Activated CD8-positive, alpha-beta memory T cell treated with anti-CD3 and anti-CD28 coated beads for 1 hour (primary cell): ENCODE data around the gene RGPD5.
"Not testable (repeated sequence)": the region's sequence is repeated elsewhere in the genome, so short reads cannot be mapped to it uniquely, and the experiment has no call there.

Source experiments
- DNase-seq, 2 donors: peaks; one replicate each; pipeline ENCODE4 v3.0.0-alpha.2; 2020; ENCODE audit warnings: low read depth in 1 of 2; ENCODE audit errors: extremely low read depth in 1 of 2

RGPD5 gene

DNA sequence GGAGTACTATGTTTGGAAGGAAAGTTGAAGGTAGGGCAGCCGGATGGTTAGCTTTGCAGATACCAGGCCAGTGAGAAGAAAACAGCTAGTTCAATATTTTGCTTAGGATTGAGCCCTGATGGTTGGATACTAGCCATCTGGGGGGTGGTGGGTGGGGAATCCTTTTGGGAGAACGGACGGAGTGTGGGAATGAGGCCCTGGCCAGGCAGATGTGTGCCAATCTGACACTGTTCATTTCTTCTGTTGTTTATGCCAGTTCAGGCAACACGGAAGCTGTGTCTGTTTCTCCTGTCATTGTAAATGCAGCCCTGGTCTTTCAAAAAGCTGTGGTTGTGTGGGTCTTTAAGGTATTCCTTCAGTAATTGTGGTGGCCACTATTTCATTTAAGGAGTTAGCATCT lies 96.9 kb downstream of the RGPD5 start:
- DNase-seq, result not testable (repeated sequence)

GRCh38 chr2:109893736-109894135 lies 99.6 kb downstream of the RGPD5 start:
- DNase-seq, result not testable (repeated sequence)

DNA sequence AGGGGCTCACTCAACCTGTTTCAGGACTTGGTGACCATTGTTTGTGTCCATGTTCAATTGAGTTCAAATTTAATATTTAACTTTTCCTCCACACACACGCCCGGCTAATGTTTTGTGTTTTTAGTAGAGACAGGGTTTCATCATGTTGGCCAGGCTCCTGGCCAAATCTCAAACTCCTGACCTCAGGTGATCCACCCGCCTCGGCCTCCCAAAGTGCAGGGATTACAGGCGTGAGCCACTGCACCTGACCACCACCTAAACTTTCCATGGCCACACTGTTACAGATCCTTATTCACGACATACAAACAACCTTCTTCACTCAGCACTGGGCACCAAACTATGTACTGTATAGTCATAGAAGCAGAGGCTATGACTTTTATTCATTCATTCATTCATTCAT lies 100.0 kb downstream of the RGPD5 start:
- not testable (repeated sequence) for DNase-seq

DNA sequence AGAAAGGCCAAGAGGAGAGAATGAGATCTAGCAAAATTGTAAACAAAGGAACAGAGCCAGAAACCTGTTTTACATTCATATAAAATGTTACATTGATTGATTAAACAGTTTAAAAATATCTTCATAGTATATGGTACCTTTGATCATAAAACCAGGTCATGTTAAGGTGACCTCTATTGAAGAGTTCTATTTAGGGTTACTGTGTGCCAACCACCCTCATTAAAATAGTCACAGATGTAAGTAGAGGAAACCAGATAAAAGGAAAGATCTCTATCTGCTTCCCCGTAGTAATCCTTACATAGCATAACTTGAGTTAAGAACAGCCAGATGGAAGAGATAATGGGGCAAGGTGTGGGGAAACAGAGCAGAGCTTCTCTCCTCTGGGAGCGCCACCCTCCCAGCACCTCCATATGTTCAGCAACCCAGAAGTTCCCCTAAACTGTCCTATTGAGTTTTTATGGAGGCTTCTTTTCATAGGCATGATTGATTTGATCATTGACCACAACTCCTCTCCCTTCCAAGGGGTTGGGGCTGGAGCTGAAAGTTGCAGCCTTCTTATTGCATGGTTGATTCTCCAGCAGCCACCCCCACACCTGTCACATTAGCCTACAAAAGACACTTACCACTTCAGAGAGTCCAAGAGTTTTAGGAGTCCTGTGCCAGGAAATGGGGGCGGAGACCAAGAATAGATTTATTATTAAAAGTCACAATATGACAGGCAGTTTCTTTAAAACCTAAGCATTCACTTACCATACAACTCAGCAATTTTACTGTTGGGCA lies 101.2 kb downstream of the RGPD5 start:
- not testable (repeated sequence) for DNase-seq

DNA sequence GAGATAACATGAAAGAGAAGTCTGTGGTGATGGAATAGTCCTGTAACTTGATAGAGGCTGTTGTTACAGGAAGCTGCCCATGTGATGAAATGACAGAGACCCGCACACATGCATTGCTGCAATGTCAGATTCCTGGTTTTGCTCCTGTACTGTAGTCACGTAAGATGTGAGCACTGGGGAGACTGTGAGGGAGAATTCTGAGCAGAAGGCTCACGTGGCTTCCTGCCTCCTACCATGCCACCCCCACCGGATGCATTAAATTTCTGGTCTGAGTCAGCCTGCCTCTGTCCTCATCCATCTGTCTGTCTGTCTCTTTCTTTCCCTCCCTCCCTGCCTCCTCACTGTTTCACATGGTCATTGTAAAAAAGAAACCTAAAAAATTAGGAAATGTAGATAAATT lies 102.1 kb downstream of the RGPD5 start:
- DNase-seq, result not testable (repeated sequence)

DNA sequence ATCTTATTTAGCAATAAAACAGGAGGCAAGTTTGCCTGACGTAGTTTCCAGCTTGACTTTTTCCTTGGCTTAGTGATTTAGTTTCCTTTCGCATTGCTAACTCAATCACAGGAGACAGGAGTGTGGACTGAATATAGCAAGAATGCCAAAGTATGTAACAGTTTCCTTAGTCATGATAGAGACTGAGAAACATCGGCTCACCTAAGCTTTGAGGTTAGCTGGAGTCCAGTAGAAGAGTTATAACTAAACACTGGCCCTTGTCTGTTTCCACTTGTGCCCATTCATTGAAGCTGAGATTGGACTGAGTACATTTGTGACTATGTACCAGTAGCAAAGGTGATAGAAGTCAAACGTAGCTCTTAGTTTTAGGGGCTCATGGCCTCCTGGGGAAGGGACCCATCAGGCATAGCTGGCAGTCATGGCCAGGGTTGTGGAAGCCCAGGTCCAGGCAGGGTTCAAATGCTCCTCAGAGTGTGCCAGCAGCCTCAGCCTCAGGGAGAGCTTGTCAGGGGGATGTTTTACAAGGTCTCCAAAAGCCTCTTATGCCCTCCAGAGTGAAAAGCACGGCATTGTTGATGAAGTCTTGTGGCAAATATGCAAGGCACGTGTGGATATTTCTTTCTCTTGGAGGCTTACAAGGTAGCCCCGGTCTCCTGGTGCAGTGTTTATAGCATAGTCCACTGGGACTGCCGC lies 103.8 kb downstream of the RGPD5 start:
- not testable (repeated sequence) for DNase-seq

GRCh38 chr2:109898462-109899336 lies 104.6 kb downstream of the RGPD5 start, which contains the start of gene LIMS3:
Gene LIMS3, plus strand, starts transcription at chr2:109898688. Its CDS starts 41 bp downstream, at chr2:109898729.
- DNase-seq, result not testable (repeated sequence)

DNA sequence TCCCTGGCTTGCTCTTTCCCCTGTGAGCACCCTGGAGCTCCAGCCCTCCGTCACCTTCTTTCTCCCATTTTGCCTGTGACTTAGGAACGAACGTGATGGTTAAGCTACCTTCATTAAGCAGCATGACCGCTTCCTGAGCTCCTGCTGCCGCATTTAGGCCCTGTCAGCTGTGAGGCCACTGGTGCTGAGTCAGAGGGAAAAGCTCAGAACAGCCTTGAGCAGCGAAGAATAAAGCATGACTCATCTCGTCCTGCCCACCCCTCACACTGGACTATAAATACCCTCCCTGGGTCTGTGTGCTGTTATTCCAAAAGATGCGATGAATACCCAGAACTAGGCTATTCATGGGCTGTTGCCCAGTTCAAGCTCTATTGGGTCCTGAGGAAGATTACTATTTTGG lies 111.7 kb downstream of the RGPD5 start:
- not testable (repeated sequence) for DNase-seq
